GM12873 (cell line): ENCODE data around the gene EHMT1.

Experiments
- TF ChIP-seq, protein P1 (sequence below): IDR thresholded peaks from 2 replicates; pipeline ENCODE4 v1.5.1; 2012; ENCODE audit warnings: low read depth, mild to moderate bottlenecking, moderate library complexity, low read length, control low read depth; ENCODE audit not compliant: insufficient read depth; ENCODE audit errors: missing control alignments

The EHMT1 gene

DNA sequence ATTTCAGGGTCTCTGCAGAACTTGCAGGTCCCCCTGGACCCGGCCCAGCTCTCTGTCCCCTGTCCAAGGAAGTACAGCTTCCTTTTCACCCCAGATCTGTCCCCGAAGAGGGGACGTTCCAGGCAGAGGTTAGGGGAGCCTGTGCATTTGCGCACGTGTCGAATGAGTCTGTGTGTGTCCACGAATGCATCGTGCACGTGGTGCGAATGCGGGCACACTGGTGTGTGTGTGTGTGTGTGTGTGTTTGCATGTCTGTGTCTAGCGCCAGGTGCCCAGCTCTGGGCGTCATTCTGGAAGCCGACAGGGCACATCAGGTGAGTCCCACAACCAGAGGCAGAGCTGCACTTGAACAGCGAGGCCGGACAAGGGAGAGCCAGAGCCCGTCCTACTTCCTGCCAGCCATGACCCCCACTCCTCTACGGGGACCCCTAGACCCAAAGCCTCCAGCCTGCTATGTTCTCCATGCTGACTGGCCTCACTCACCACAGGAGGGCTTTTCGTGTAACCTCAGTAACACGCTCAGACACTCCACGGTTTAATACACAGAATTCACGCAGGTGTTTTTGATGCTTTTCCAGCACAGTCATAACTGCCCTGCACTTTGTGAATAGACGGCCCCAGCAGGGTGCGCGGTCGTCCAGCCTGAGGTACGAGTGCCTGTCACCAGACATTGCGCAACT is 217.5 kb downstream of the EHMT1 start:
- TF ChIP-seq, protein P1, sequence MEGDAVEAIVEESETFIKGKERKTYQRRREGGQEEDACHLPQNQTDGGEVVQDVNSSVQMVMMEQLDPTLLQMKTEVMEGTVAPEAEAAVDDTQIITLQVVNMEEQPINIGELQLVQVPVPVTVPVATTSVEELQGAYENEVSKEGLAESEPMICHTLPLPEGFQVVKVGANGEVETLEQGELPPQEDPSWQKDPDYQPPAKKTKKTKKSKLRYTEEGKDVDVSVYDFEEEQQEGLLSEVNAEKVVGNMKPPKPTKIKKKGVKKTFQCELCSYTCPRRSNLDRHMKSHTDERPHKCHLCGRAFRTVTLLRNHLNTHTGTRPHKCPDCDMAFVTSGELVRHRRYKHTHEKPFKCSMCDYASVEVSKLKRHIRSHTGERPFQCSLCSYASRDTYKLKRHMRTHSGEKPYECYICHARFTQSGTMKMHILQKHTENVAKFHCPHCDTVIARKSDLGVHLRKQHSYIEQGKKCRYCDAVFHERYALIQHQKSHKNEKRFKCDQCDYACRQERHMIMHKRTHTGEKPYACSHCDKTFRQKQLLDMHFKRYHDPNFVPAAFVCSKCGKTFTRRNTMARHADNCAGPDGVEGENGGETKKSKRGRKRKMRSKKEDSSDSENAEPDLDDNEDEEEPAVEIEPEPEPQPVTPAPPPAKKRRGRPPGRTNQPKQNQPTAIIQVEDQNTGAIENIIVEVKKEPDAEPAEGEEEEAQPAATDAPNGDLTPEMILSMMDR, result no peak

DNA sequence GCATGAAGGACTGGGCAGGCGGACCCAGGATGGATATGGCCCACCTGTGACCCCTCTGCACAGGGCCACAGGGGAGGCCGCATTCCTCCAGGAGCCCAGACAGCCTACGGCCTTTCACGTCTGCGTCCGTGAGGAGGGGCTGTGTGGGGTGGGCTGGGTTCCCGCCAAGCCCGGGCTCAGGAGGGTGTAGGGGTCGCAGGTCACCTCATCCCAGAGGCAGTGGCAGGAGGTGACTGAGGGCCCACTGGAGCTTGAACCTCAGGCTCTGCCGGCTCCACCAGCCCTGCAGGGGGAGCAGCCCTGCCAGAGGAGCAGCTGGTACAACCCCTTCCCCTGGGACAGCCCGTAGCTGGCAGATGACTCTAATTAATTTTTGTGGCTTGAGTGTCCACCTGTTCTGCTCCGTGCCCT is 218.0 kb downstream of the EHMT1 start:
- TF ChIP-seq, protein P1, result no peak

- TF ChIP-seq, protein P1, result no peak
Measured at GRCh38 chr9:137837345-137838278, 218.8 kb downstream of the EHMT1 start.

DNA sequence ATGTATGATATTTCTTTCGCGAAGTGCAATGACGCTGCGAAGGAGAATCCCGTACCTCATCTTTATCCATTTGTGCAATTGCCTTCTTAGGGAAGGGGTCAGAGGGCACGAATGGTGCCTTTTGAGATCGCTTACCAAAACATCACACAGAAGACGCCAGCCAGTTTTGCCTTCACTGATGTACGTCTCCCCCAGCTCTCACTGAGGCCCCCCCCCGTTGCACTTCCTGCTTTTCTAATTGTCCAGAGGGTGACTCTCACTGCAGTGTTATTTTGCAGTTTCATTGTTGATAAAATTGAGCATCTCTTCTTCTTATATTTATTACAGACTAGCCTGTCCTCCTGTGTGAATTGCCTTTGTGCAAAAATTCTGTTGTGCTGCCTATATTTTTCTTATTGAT is 219.8 kb downstream of the EHMT1 start:
- TF ChIP-seq, protein P1, result no peak

- TF ChIP-seq, protein P1, result no peak
Measured at GRCh38 chr9:137843355-137843754, 224.6 kb downstream of the EHMT1 start.

- TF ChIP-seq, protein P1, result no peak
Measured at GRCh38 chr9:137851516-137852267, 232.9 kb downstream of the EHMT1 start.
